Breast epithelium (tissue), 3 donors: Measurements from ENCODE around the gene AXL.

Experiments used
- POLR2A ChIP-seq: fragments of 450-650 bp; IDR thresholded peaks from one replicate; pipeline ENCODE4 v1.6.1; 2016; ENCODE audit warnings: antibody characterized with exemption, mild to moderate bottlenecking, moderate library complexity
- TF ChIP-seq, protein P1 (sequence below), 3 donors: fragments of 450-650 bp; IDR thresholded peaks; one replicate each; pipeline ENCODE4 v1.5.1; 2016 to 2017; ENCODE audit warnings: antibody characterized with exemption in 3 of 3, mild to moderate bottlenecking in 3 of 3, moderate library complexity in 3 of 3

DNA sequence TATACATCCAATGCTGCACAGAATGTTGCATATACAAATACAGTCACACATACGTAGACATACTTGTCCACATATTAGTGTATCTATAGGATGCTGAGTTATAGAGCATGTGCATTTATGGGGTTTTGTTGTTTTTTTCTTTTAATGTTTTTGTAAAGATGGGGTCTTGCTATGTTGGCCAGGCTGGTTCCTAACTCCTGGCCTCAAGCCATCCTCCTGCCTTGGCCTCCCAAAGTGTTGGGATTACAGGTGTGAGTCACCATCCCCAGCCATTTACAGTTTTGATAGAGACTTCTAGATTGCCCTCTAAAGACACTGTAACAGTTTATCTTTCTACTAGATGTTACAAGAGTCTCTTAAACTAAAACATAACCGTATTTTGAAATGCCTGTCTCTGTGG, 59.5 kb downstream of the AXL start:
- TF ChIP-seq, protein P1, sequence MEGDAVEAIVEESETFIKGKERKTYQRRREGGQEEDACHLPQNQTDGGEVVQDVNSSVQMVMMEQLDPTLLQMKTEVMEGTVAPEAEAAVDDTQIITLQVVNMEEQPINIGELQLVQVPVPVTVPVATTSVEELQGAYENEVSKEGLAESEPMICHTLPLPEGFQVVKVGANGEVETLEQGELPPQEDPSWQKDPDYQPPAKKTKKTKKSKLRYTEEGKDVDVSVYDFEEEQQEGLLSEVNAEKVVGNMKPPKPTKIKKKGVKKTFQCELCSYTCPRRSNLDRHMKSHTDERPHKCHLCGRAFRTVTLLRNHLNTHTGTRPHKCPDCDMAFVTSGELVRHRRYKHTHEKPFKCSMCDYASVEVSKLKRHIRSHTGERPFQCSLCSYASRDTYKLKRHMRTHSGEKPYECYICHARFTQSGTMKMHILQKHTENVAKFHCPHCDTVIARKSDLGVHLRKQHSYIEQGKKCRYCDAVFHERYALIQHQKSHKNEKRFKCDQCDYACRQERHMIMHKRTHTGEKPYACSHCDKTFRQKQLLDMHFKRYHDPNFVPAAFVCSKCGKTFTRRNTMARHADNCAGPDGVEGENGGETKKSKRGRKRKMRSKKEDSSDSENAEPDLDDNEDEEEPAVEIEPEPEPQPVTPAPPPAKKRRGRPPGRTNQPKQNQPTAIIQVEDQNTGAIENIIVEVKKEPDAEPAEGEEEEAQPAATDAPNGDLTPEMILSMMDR (IDR thresholded peaks at IDR 0.05), result no peak
- no peak for TF ChIP-seq POLR2A
